Fibroblast of villous mesenchyme (primary cell): Measurements from ENCODE around the gene MYBPHL. TPM values are rescaled to one million over a fixed set of nuclear protein-coding genes. Genes with fewer than 3 reads are reported as not detected.

Source experiments
- DNase-seq: peaks from one replicate; pipeline ENCODE4 v3.0.0-alpha.2; 2010; ENCODE audit warnings: low read depth
- H3K4me3 ChIP-seq: 2 replicates; pipeline ENCODE4 v1.5.1; 2011; ENCODE audit warnings: low read depth, mild to moderate bottlenecking, low read length
- CTCF ChIP-seq: IDR thresholded peaks from 2 replicates; pipeline ENCODE4 v1.5.1; 2012; ENCODE audit warnings: low read depth, mild to moderate bottlenecking, low read length; ENCODE audit not compliant: insufficient read depth
- total RNA-seq: library from RNA; depleted of rRNA; stranded (reverse); fragments of >200 nt; gene quantifications from 2 replicates; pipeline ENCODE4 v1.2.3, GENCODE V29; 2012

The MYBPHL gene
- total RNA-seq, 1 donor: not detected

- no peak for TF ChIP-seq CTCF
- DNase-seq: no peak
- no peak overlapping the region for H3K4me3 ChIP-seq
Observed at GRCh38 chr1:109256971-109257681, 49.7 kb downstream of the MYBPHL start.

- no peak overlapping the region for H3K4me3 ChIP-seq
- TF ChIP-seq CTCF: no peak
- DNase-seq: no peak
Observed at GRCh38 chr1:109256085-109256484, 50.7 kb downstream of the MYBPHL start.

- H3K4me3 ChIP-seq: no peak overlapping the region
- DNase-seq: no peak
- TF ChIP-seq CTCF: no peak
Observed at GRCh38 chr1:109255678-109256077, 51.1 kb downstream of the MYBPHL start.

- no peak overlapping the region for H3K4me3 ChIP-seq
- no peak for DNase-seq
- TF ChIP-seq CTCF: no peak
Observed at GRCh38 chr1:109255097-109255651, 51.6 kb downstream of the MYBPHL start.

- no peak overlapping the region for H3K4me3 ChIP-seq
- no peak for TF ChIP-seq CTCF
- DNase-seq: no peak
Observed at GRCh38 chr1:109254621-109255096, 52.2 kb downstream of the MYBPHL start.

GRCh38 chr1:109253803-109254620 lies 52.8 kb downstream of the MYBPHL start:
- TF ChIP-seq CTCF: no peak
- H3K4me3 ChIP-seq: no peak overlapping the region
- DNase-seq: no peak
